Neural cell (in vitro differentiated cells): ENCODE results near the gene FBL.
"Not testable (repeated sequence)": the region's sequence is repeated elsewhere in the genome, so short reads cannot be mapped to it uniquely, and the experiment has no call there.

Source experiments
- CTCF ChIP-seq: fragments of 450-650 bp; IDR thresholded peaks from 2 replicates; pipeline ENCODE4 v1.5.1; 2014; ENCODE audit warnings: antibody characterized with exemption, mild to moderate bottlenecking, moderate library complexity; ENCODE audit not compliant: poor library complexity, severe bottlenecking
- EP300 ChIP-seq: fragments of 450-650 bp; conservative IDR thresholded peaks from 2 replicates; pipeline ENCODE4 v1.6.1; 2014; ENCODE audit warnings: antibody characterized with exemption, mild to moderate bottlenecking, moderate library complexity; ENCODE audit not compliant: poor library complexity, severe bottlenecking
- EZH2 ChIP-seq: fragments of 200-600, 300-800 bp; shearing (Covaris generic), sonication (generic); IDR thresholded peaks from 2 replicates; pipeline ENCODE4 v1.6.1; 2014; ENCODE audit warnings: antibody characterized with exemption, low read length, borderline replicate concordance, mild to moderate bottlenecking; ENCODE audit not compliant: insufficient read depth, poor library complexity, severe bottlenecking
- MXI1 ChIP-seq: fragments of 450-650 bp; conservative IDR thresholded peaks from 2 replicates; pipeline ENCODE4 v1.6.1; 2014; ENCODE audit warnings: antibody characterized with exemption, mild to moderate bottlenecking; ENCODE audit not compliant: poor library complexity, severe bottlenecking
- POLR2AphosphoS5 ChIP-seq: IDR thresholded peaks from 2 replicates; pipeline ENCODE4 v1.6.1; 2012
- RAD21 ChIP-seq: fragments of 450-650 bp; conservative IDR thresholded peaks from 2 replicates; pipeline ENCODE4 v1.6.1; 2014; ENCODE audit warnings: antibody characterized with exemption, mild to moderate bottlenecking, moderate library complexity
- REST ChIP-seq: IDR thresholded peaks from 2 replicates; pipeline ENCODE4 v1.6.1; 2012; ENCODE audit warnings: borderline replicate concordance
- SMC3 ChIP-seq: fragments of 450-650 bp; conservative IDR thresholded peaks from 2 replicates; pipeline ENCODE4 v1.6.1; 2014; ENCODE audit warnings: antibody characterized with exemption, mild to moderate bottlenecking, moderate library complexity; ENCODE audit not compliant: poor library complexity
- TAF1 ChIP-seq: IDR thresholded peaks from 2 replicates; pipeline ENCODE4 v1.6.1; 2012; ENCODE audit warnings: low read depth

GRCh38 chr19:39889872-39890754 is 43.9 kb upstream of the FBL start:
- not testable (repeated sequence) for TF ChIP-seq CTCF, EZH2, REST, EP300, SMC3, RAD21, POLR2AphosphoS5, MXI1, TAF1
